NCI-H2029 treated with DMSO at 0.1 percent for 48 hours (cell line): ENCODE results near the gene KANSL1L.
"Not testable (repeated sequence)": the region's sequence is repeated elsewhere in the genome, so short reads cannot be mapped to it uniquely, and the experiment has no call there.

Experiments used
- DNase-seq: peaks from one replicate; lab custom pipeline; 2025; lab: John Stamatoyannopoulos, UW

KANSL1L gene

GRCh38 chr2:210171309-210172218, at the start of gene KANSL1L:
Gene KANSL1L, minus strand, starts transcription at chr2:210171409. Its CDS starts 16,827 bp downstream, at chr2:210154582.
- DNase-seq: peak; percentile 80

GRCh38 chr2:210215120-210215519, 43.9 kb upstream of the KANSL1L start:
- DNase-seq: no peak

- DNase-seq: no peak
Measured at GRCh38 chr2:210210185-210210584, 39.0 kb upstream of the KANSL1L start.

GRCh38 chr2:210207929-210208328, 36.7 kb upstream of the KANSL1L start:
- DNase-seq: no peak

GRCh38 chr2:210203558-210203957, 32.3 kb upstream of the KANSL1L start:
- DNase-seq: no peak

GRCh38 chr2:210203147-210203546, 31.9 kb upstream of the KANSL1L start:
- DNase-seq: no peak

GRCh38 chr2:210199854-210200253, 28.6 kb upstream of the KANSL1L start:
- DNase-seq: peak; percentile 48

GRCh38 chr2:210199186-210199765, 28.1 kb upstream of the KANSL1L start:
- peak; percentile 38 for DNase-seq

- no peak for DNase-seq
Measured at GRCh38 chr2:210198326-210198725, 27.1 kb upstream of the KANSL1L start.

GRCh38 chr2:210197720-210198119, 26.5 kb upstream of the KANSL1L start:
- DNase-seq: no peak

- DNase-seq: peak; percentile 73
Measured at GRCh38 chr2:210195101-210195852, 24.1 kb upstream of the KANSL1L start.

GRCh38 chr2:210190345-210190744, 19.1 kb upstream of the KANSL1L start:
- no peak for DNase-seq

GRCh38 chr2:210189452-210190138, 18.4 kb upstream of the KANSL1L start:
- no peak for DNase-seq

GRCh38 chr2:210188755-210189154, 17.5 kb upstream of the KANSL1L start:
- no peak for DNase-seq

- DNase-seq: no peak
Measured at GRCh38 chr2:210188190-210188589, 17.0 kb upstream of the KANSL1L start.

- not testable (repeated sequence) for DNase-seq
Measured at GRCh38 chr2:210183936-210184335, 12.7 kb upstream of the KANSL1L start.

- not testable (repeated sequence) for DNase-seq
Measured at GRCh38 chr2:210181606-210182088, 10.4 kb upstream of the KANSL1L start.

- DNase-seq: not testable (repeated sequence)
Measured at GRCh38 chr2:210181033-210181605, 9.9 kb upstream of the KANSL1L start.

- no peak for DNase-seq
Measured at GRCh38 chr2:210180477-210180876, 9.3 kb upstream of the KANSL1L start.

GRCh38 chr2:210179351-210179990, 8.3 kb upstream of the KANSL1L start:
- DNase-seq: no peak

GRCh38 chr2:210177769-210178168, 6.6 kb upstream of the KANSL1L start:
- no peak for DNase-seq
